A673 (cell line): Measurements from ENCODE around the gene NTN3.
"Not testable (repeated sequence)": the region's sequence is repeated elsewhere in the genome, so short reads cannot be mapped to it uniquely, and the experiment has no call there.

Experiments used
- CTCF ChIP-seq: fragments of 300-800, 200-600 bp; sonication (generic); conservative IDR thresholded peaks from 2 replicates; pipeline ENCODE4 v1.5.1; 2017; ENCODE audit warnings: low read depth, mild to moderate bottlenecking, antibody characterized with exemption, low read length, moderate library complexity, mixed read lengths
- EZH2 ChIP-seq: fragments of 200-600 bp; sonication (generic); IDR thresholded peaks from 2 replicates; pipeline ENCODE4 v1.6.1; 2017; ENCODE audit warnings: borderline replicate concordance, low read depth, mild to moderate bottlenecking, mixed read lengths, antibody characterized with exemption, low read length; ENCODE audit not compliant: poor library complexity, severe bottlenecking

- not testable (repeated sequence) for TF ChIP-seq CTCF, EZH2
Measured at GRCh38 chr16:2435236-2435635, 35.9 kb upstream of the NTN3 start.
